NB4 (cell line): Measurements from ENCODE around the gene PSMD13.

ENCODE experiments used
- DNase-seq: peaks from one replicate; pipeline ENCODE4 v3.0.0; 2010; ENCODE audit warnings: low read depth
- H3K4me3 ChIP-seq: one replicate; pipeline ENCODE4 v1.5.1; 2011; ENCODE audit warnings: mild to moderate bottlenecking, low read depth, low read length, moderate library complexity
- MYC ChIP-seq: IDR thresholded peaks from 2 replicates; pipeline ENCODE4 v1.6.1; 2011; ENCODE audit warnings: low read depth, low read length
- POLR2A ChIP-seq: IDR thresholded peaks from 2 replicates; pipeline ENCODE4 v1.6.1; 2011; ENCODE audit warnings: mild to moderate bottlenecking; ENCODE audit not compliant: insufficient read length; ENCODE audit errors: extremely low read depth
- TF ChIP-seq, protein P1 (sequence below): IDR thresholded peaks from 2 replicates; pipeline ENCODE4 v1.6.1; 2011; ENCODE audit warnings: low read depth, low read length
- TF ChIP-seq, protein P2 (sequence below): IDR thresholded peaks from one replicate; pipeline ENCODE4 v1.5.1; 2012; ENCODE audit warnings: low read depth, low read length

PSMD13 gene

DNA sequence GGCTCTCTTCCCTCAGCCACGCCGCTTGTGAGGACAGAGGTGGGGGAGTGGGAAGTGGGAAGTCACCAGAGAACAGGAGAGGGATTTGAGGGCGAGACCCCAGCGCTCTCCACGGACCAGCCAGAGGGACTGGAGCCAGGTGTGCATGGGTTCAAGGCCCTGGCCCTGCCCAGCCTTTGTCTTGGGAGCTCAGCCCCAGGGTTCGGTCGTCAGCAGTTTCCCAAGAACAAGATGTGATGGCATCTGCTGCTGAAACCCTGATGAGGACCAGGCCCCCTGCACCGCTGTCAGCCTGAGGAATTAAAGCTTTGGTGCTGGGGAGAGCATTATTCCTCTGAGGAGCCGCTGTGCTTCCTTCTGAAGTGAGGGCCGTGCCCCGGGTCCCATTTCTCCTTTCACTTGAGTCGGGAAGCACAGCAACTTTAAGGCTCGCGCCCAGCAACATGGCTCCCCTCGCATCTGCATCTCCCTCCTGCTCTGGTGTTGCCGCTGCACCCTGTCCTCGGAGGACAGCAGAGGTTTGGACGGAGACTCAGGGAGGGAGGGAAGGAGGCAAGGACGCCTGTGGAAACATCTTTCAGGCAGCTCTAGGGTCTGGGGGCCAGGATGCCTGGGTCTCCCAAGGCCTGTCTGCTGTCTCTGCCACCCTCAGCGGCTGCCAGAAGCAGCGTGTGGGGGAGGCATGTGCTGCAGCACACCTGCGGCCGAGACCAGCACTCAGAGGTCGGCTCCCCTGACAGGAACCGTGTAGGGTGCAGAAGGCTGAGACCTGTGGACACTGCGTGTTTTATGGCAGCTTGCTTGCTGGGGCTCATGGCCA is 58.8 kb downstream of the PSMD13 start:
- TF ChIP-seq, protein P1, sequence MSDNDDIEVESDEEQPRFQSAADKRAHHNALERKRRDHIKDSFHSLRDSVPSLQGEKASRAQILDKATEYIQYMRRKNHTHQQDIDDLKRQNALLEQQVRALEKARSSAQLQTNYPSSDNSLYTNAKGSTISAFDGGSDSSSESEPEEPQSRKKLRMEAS, result no peak
- TF ChIP-seq, protein P2, sequence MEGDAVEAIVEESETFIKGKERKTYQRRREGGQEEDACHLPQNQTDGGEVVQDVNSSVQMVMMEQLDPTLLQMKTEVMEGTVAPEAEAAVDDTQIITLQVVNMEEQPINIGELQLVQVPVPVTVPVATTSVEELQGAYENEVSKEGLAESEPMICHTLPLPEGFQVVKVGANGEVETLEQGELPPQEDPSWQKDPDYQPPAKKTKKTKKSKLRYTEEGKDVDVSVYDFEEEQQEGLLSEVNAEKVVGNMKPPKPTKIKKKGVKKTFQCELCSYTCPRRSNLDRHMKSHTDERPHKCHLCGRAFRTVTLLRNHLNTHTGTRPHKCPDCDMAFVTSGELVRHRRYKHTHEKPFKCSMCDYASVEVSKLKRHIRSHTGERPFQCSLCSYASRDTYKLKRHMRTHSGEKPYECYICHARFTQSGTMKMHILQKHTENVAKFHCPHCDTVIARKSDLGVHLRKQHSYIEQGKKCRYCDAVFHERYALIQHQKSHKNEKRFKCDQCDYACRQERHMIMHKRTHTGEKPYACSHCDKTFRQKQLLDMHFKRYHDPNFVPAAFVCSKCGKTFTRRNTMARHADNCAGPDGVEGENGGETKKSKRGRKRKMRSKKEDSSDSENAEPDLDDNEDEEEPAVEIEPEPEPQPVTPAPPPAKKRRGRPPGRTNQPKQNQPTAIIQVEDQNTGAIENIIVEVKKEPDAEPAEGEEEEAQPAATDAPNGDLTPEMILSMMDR, result no peak
- TF ChIP-seq POLR2A (no peak), MYC (no peak)
- no peak for DNase-seq
- H3K4me3 ChIP-seq, result no peak overlapping the region

DNA sequence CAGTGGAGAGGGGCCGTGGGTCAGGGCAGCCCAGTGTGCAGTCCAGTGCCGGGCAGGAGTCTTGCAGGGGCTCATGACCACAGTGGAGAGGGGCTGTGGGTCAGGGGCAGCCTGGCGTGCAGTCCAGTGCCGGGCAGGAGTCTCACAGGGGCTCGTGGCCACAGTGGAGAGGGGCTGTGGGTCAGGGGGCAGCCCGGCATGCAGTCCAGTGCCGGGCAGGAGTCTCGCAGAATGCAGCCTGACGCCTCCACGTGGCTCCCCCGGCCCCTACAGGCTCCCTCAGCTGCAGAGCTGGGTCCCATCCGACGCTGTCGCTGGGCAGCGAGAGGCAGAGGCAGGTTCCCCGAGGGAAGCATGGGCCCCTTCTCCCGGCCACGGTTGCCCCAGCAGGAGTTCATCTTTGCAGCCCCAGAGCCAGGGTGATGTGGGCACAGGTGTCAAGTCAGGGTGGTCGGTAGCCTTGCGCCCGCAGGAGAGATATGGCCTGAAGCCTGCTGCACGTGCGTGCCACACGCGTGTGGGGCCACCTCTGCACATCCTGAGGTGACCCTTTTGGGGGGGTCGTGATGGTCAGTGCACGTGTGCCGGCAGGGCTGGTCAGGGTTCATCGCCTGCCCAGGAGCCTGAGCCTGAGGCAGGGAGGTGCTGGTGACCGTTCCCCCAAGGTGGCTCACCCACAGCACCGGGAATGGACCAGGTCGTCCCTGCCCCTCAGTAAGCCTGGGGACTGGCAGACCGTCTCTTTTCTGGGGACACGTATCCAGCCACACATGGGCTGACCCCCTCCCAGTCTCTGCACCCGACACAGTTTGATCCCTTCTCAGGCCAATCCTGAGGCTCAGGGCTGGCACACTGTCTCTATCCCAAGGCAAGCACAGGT is 59.6 kb downstream of the PSMD13 start:
- TF ChIP-seq POLR2A (no peak), MYC (no peak)
- TF ChIP-seq, protein P2, result no peak
- TF ChIP-seq, protein P1, result no peak
- no peak overlapping the region for H3K4me3 ChIP-seq

DNA sequence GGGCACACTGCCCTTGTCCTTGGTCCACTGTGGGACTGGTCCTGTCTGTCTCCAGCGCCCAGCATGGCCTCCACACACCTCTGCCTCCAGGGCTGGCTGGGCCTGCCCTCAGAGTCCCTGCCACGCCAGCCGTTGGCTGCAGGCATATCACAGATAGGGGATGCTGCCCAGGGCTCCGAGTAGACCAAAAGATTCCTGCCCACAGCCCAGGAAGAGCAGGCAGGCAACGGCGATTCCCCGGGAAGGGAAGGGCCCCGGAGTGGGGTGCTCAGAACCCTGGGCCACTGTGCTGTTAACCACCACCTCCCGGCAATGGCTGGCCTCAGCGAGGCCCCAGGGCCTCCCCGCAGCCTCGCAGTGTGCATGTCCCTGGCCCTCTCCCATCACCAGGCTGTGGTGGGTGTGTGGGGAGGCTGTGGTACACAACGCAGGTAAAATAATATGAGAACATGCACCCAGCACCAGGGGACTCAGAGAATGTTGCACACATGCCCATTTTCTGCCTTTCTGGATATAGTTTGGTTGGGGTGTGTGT is 60.3 kb downstream of the PSMD13 start:
- H3K4me3 ChIP-seq, result no peak overlapping the region
- TF ChIP-seq, protein P1, result no peak
- no peak for TF ChIP-seq POLR2A
- no peak for TF ChIP-seq MYC
- TF ChIP-seq, protein P2, result no peak
- no peak for DNase-seq

More for the DNA sequence above, 59.6 kb downstream of the PSMD13 start:
- no peak for DNase-seq

DNA sequence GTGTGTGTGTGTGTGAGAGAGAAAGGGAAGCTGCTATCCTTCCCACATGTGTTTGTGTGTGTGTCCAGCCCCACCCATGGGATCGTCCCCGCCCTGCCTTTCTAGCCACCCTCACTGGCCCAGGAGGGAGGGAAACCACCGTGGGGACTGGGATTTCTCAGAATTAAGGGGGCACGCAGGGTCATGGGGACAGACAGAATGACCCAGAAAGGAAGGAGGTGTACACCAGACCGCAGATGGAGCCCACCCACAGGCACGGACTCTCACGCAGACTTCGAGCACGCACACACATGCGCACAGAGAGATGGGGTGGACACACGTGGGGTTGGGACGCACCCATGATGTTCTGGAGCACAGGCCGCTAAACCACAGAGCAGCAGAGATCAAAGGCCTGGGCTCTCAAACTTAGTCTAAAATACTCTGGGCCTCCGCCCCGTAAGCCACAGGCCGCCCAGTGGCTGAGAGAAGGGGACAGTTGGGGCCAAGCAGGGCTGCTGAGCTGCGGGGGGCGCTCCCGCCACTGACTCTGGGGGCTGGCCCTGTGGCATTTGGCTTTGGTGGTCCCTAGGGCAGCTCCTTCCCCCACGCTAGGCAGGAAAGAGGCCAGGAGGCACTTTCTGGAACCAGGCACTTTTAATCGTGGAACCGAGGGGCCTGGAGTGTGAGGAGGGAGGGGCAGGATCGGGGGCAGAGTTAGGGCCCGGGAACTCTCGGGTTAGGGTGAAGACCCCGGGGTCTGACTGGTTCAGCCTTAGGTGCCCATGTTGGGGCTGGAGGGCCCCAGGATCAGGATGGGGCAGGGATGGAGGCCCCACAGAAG is 61.0 kb downstream of the PSMD13 start:
- no peak for DNase-seq
- TF ChIP-seq MYC (no peak), POLR2A (no peak)
- TF ChIP-seq, protein P2, result no peak
- TF ChIP-seq, protein P1, result no peak
- H3K4me3 ChIP-seq, result no peak overlapping the region

DNA sequence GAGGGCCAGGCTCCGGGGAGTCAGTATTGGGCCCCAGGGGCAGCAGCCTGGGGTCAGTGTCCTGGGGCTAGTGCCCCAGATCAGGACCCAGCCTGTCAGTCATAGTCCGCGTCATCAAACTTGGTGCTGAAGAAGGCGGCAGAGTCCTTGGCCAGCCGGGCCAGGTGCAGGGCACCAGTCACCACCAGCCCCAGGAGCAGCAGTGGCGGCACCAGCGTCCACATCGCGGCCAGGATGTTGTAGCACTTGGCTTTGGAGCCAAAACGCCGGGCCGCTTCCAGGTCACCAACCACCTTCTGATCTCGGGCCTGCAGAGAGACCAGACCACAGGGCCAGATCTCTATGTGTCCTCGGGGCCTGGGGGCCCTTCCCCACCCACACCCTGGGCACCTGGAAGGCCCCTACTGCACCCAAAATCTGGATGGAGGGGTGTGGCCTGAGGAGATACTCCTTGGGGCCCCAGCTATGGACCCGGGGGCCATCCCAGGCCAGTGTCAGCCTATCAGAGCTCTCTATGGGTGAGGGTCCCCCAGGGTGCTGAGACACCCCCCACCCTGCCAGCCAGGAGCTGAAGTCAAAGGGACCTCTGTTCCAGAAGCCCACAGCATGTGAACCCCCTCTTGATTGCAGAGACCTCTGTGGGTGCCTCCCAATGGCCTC is 61.8 kb downstream of the PSMD13 start:
- H3K4me3 ChIP-seq, result no peak overlapping the region
- TF ChIP-seq, protein P1, result no peak
- TF ChIP-seq, protein P2, result no peak
- no peak for TF ChIP-seq POLR2A
- no peak for DNase-seq
